Sigmoid colon (tissue), 7 donors: ENCODE results near the gene FBXO38. TPM values are rescaled to one million over a fixed set of nuclear protein-coding genes. Genes with fewer than 3 reads are reported as not detected.

Experiments
- DNase-seq: peaks from one replicate; pipeline ENCODE4 v3.0.0-alpha.2; 2019
- H3K27ac ChIP-seq, 4 donors: fragments of 200-600 bp; sonication (generic); one replicate each; pipeline ENCODE4 v1.5.1; 2016 to 2019; ENCODE audit warnings: mild to moderate bottlenecking in 1 of 4
- H3K27me3 ChIP-seq, 3 donors: fragments of 200-600 bp; sonication (generic); one replicate each; pipeline ENCODE4 v1.5.1; 2019; ENCODE audit warnings: mild to moderate bottlenecking in 1 of 3
- H3K36me3 ChIP-seq, 4 donors: fragments of 200-600 bp; sonication (generic); one replicate each; pipeline ENCODE4 v1.5.1; 2016 to 2019
- H3K4me1 ChIP-seq, 4 donors: fragments of 200-600 bp; sonication (generic); one replicate each; pipeline ENCODE4 v1.5.1; 2017 to 2019
- H3K4me3 ChIP-seq, 4 donors: fragments of 200-600 bp; sonication (generic); one replicate each; pipeline ENCODE4 v1.5.1; 2017 to 2019; ENCODE audit warnings: mild to moderate bottlenecking in 2 of 4, moderate library complexity in 1 of 4
- H3K9me3 ChIP-seq, 4 donors: fragments of 200-600 bp in 3 of 4; sonication (generic) in 3 of 4; one replicate each; pipeline versions ENCODE4 v1.5.1 to v1.6.1; 2013 to 2019
- EP300 ChIP-seq, 4 donors: sonication (generic); formaldehyde crosslinking; IDR thresholded peaks; one replicate each; pipeline ENCODE4 v1.6.1; 2017; ENCODE audit warnings: antibody characterized with exemption in 4 of 4
- POLR2A ChIP-seq, 2 donors: fragments of 450-650 bp; IDR thresholded peaks; one replicate each; pipeline ENCODE4 v1.6.1; 2016; ENCODE audit warnings: antibody characterized with exemption in 2 of 2, mild to moderate bottlenecking in 2 of 2, moderate library complexity in 2 of 2
- POLR2AphosphoS5 ChIP-seq, 4 donors: sonication (generic); formaldehyde crosslinking; IDR thresholded peaks; one replicate each; pipeline ENCODE4 v1.6.1; 2017; ENCODE audit warnings: antibody characterized with exemption in 4 of 4
- WGBS, 2 donors: extraction: QIAGEN DNeasy Blood & Tissue Kit; methylation state at CpG; one replicate each; pipeline ENCODE4 v1.1.7; 2013; 5-methylcytosine and 5-hydroxymethylcytosine counted together
- intact Hi-C: fragments of 100-400 bp; cut with DNase I; formaldehyde crosslinking; loops from one replicate; pipeline ENCODE4 v1.15.1; 2023
- polyA plus RNA-seq, 3 donors: library from polyadenylated mRNA; stranded (reverse); fragments of 200-250 nt; gene quantifications; one replicate each; pipeline ENCODE4 v1.2.3, GENCODE V29; 2013
- total RNA-seq, 4 donors: library from RNA; depleted of rRNA; stranded (reverse); fragments of >200 nt; gene quantifications; one replicate each; pipeline ENCODE4 v1.1.0, GENCODE V29; 2016
- TF ChIP-seq, protein P1 (sequence below), 4 experiments: fragments of 450-650 bp in 3 of 4; fragments of 200-600 bp in 1 of 4; IDR thresholded peaks; one replicate each; pipeline ENCODE4 v1.5.1; 2016 to 2019; ENCODE audit warnings: antibody characterized with exemption in 4 of 4, mild to moderate bottlenecking in 3 of 4, moderate library complexity in 2 of 4
- donor health status: healthy with polysubstance abuse.
- donor health status: Bipolar disorder and iron deficiency.
- donor health status: healthy.

FBXO38 gene
- total and polyA plus RNA-seq, 7 donors, result 11.4 to 59.6 (median 46.0) TPM

DNA sequence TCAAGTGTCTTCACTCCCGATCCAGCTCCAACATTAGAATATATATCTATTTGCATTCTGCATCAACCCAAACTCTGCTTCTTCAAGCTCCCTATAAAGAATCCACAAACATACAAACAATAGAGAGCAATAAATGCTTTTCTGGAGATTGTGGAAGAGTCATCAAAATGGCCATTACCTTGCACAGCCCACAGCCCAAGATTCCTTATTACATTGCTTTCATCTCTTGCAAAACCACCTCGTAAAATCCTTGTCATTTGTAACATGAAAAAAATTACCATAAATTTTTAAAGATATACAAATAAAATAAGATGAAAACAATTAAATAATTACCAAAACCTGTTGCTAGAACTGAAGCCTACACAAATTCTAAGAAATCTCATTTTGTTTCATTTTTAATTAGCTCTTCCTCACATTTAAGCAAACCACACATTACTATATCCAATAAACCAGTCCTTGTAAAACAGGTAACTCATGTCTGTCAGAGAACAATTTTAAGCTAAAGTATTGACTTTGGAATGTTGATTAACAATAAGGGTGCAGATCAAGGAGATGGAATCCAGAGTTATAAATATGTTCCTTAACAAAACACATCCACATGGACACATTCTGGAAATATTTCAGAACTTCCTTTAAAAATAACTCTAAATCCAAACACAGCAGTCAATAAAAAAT is 41.2 kb upstream of the FBXO38 start:
- Histone ChIP-seq H3K27ac (no peak overlapping the region), H3K36me3 (no peaks in the 10 kb centered on the region), H3K9me3 (no peaks in the 10 kb centered on the region), H3K4me3 (no peak overlapping the region), H3K4me1 (peaks cover 0 to 11% (median 4%) of the 10 kb centered on the region in 4 donors), H3K27me3 (no peaks in the 10 kb centered on the region)
- intact Hi-C loops, result no loop called here
- no peak for DNase-seq
- no peak for TF ChIP-seq POLR2A (IDR thresholded peaks at IDR 0.05)
- TF ChIP-seq, protein P1, sequence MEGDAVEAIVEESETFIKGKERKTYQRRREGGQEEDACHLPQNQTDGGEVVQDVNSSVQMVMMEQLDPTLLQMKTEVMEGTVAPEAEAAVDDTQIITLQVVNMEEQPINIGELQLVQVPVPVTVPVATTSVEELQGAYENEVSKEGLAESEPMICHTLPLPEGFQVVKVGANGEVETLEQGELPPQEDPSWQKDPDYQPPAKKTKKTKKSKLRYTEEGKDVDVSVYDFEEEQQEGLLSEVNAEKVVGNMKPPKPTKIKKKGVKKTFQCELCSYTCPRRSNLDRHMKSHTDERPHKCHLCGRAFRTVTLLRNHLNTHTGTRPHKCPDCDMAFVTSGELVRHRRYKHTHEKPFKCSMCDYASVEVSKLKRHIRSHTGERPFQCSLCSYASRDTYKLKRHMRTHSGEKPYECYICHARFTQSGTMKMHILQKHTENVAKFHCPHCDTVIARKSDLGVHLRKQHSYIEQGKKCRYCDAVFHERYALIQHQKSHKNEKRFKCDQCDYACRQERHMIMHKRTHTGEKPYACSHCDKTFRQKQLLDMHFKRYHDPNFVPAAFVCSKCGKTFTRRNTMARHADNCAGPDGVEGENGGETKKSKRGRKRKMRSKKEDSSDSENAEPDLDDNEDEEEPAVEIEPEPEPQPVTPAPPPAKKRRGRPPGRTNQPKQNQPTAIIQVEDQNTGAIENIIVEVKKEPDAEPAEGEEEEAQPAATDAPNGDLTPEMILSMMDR (IDR thresholded peaks at IDR 0.05), result no peak
- TF ChIP-seq EP300 (IDR thresholded peaks at IDR 0.05), result no peak
- no peak for TF ChIP-seq POLR2AphosphoS5 (IDR thresholded peaks at IDR 0.05)
- WGBS, 2 donors, result 83 to 84% methylated on average over 2 of the region's 2 CpGs

DNA sequence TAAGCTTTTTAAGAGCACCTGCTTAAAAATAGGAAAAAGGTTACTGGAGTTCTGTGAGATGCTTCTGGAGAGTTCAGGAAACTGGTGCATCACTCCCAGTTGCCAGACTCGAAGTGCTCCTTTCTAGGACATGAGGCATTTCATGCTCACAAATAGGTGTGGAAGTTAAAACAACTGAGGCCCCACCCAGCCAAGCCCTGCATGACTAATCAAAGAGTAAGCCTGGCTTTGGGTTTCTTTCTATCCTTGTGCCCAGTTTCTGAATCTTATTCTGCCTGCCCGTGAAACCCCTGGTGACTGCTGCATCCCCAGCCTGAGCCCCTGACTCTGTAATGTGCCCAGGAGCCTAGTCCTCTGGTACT is 40.7 kb upstream of the FBXO38 start:
- 22 to 62% methylated on average over 2 of the region's 2 CpGs for WGBS, 2 donors
- H3K9me3 ChIP-seq, result no peaks in the 10 kb centered on the region
- DNase-seq, result no peak
- no peaks in the 10 kb centered on the region for H3K36me3 ChIP-seq
- peak overlapping the region in 1 of 4 donors; percentile 15 for H3K27ac ChIP-seq
- no peak overlapping the region for H3K4me3 ChIP-seq
- no peaks in the 10 kb centered on the region for H3K27me3 ChIP-seq
- peaks cover 0 to 11% (median 4%) of the 10 kb centered on the region in 4 donors for H3K4me1 ChIP-seq
- intact Hi-C loops, result no loop called here
- TF ChIP-seq, protein P1 (IDR thresholded peaks at IDR 0.05), result no peak
- no peak for TF ChIP-seq EP300 (IDR thresholded peaks at IDR 0.05)
- TF ChIP-seq POLR2A (IDR thresholded peaks at IDR 0.05), result no peak
- TF ChIP-seq POLR2AphosphoS5 (IDR thresholded peaks at IDR 0.05), result no peak

GRCh38 chr5:148343603-148344487 is 39.9 kb upstream of the FBXO38 start:
- 81 to 83% methylated on average over 7 of the region's 7 CpGs for WGBS, 2 donors
- TF ChIP-seq POLR2A (IDR thresholded peaks at IDR 0.05) (no peak), POLR2AphosphoS5 (IDR thresholded peaks at IDR 0.05) (no peak), EP300 (IDR thresholded peaks at IDR 0.05) (no peak)
- TF ChIP-seq, protein P1 (IDR thresholded peaks at IDR 0.05), result no peak
- DNase-seq, result no peak
- intact Hi-C loops, result no loop called here
- Histone ChIP-seq H3K4me3 (no peak overlapping the region), H3K27me3 (no peaks in the 10 kb centered on the region), H3K9me3 (no peaks in the 10 kb centered on the region), H3K36me3 (no peaks in the 10 kb centered on the region), H3K4me1 (peaks cover 0 to 11% (median 4%) of the 10 kb centered on the region in 4 donors), H3K27ac (peak overlapping the region in 1 of 4 donors; percentile 15)

DNA sequence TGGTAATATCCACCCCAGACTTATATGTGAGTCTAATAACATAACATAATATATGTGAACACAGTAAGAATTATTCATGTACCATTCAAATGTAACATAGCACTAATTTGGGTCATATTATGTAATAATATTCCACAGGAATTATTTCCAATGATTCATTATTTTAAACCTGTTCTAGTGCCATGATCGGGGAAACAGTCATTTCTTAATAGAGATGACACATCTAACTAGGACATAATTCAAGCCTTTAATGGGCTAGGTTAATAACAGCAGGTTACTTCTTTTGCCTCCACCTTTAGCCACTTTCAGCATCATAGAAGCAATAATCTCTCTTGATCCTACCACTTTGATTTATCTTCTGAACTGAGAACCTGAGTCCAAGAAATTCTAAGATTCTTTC is 36.1 kb upstream of the FBXO38 start:
- DNase-seq, result no peak
- intact Hi-C loops, result no loop called here

More for the DNA sequence above, 36.1 kb upstream of the FBXO38 start:
- Histone ChIP-seq H3K9me3 (no peaks in the 10 kb centered on the region), H3K36me3 (no peaks in the 10 kb centered on the region), H3K4me3 (no peak overlapping the region), H3K27me3 (no peaks in the 10 kb centered on the region), H3K4me1 (peaks cover 0 to 7% (median 4%) of the 10 kb centered on the region in 4 donors), H3K27ac (no peak overlapping the region)
- 87 to 91% methylated on average over 1 of the region's 1 CpG for WGBS, 2 donors
- TF ChIP-seq POLR2A (IDR thresholded peaks at IDR 0.05) (no peak), EP300 (IDR thresholded peaks at IDR 0.05) (no peak), POLR2AphosphoS5 (IDR thresholded peaks at IDR 0.05) (no peak)
- TF ChIP-seq, protein P1 (IDR thresholded peaks at IDR 0.05), result no peak
